G401.6 (cell line): ENCODE data around the gene B3GALT2.
"Not testable (repeated sequence)": the region's sequence is repeated elsewhere in the genome, so short reads cannot be mapped to it uniquely, and the experiment has no call there.

ENCODE experiments used
- FAIRE-seq: peaks from 2 replicates; lab custom pipeline; 2012; peaks lifted over from hg19 to GRCh38; lab: Jason Lieb, UNC

B3GALT2 gene

GRCh38 chr1:193185901-193186731 lies at the start of gene B3GALT2:
Gene B3GALT2 (minus strand): TSS chr1:193186613. CDS start chr1:193181562, 5,051 bp downstream.
- no peak for FAIRE-seq

GRCh38 chr1:193234530-193234929 lies 48.1 kb upstream of the B3GALT2 start:
- no peak for FAIRE-seq

GRCh38 chr1:193231146-193231545 lies 44.7 kb upstream of the B3GALT2 start:
- peak; percentile 53 for FAIRE-seq

GRCh38 chr1:193229136-193229535 lies 42.7 kb upstream of the B3GALT2 start:
- FAIRE-seq, result no peak

- FAIRE-seq, result no peak
Observed at GRCh38 chr1:193222056-193222615, 35.7 kb upstream of the B3GALT2 start.

- FAIRE-seq, result no peak
Observed at GRCh38 chr1:193221651-193222050, 35.2 kb upstream of the B3GALT2 start.

GRCh38 chr1:193219391-193219790 lies 33.0 kb upstream of the B3GALT2 start:
- FAIRE-seq, result no peak

- no peak for FAIRE-seq
Observed at GRCh38 chr1:193216920-193217319, 30.5 kb upstream of the B3GALT2 start.

GRCh38 chr1:193213998-193214397 lies 27.6 kb upstream of the B3GALT2 start:
- no peak for FAIRE-seq

GRCh38 chr1:193212637-193213036 lies 26.2 kb upstream of the B3GALT2 start:
- FAIRE-seq, result no peak

GRCh38 chr1:193211539-193211938 lies 25.1 kb upstream of the B3GALT2 start:
- no peak for FAIRE-seq

GRCh38 chr1:193210996-193211395 lies 24.6 kb upstream of the B3GALT2 start:
- FAIRE-seq, result no peak

GRCh38 chr1:193201021-193201420 lies 14.6 kb upstream of the B3GALT2 start:
- no peak for FAIRE-seq

- FAIRE-seq, result no peak
Observed at GRCh38 chr1:193199940-193200339, 13.5 kb upstream of the B3GALT2 start.

- FAIRE-seq, result no peak
Observed at GRCh38 chr1:193192586-193192985, 6.2 kb upstream of the B3GALT2 start.

- FAIRE-seq, result peak; percentile 63
Observed at GRCh38 chr1:193190096-193190744, 3.8 kb upstream of the B3GALT2 start.

- no peak for FAIRE-seq
Observed at GRCh38 chr1:193189442-193190095, 3.2 kb upstream of the B3GALT2 start.

GRCh38 chr1:193188915-193189314 lies 2.5 kb upstream of the B3GALT2 start:
- not testable (repeated sequence) for FAIRE-seq

GRCh38 chr1:193187114-193187513 lies 701 bp upstream of the B3GALT2 start:
- peak; percentile 52 for FAIRE-seq

GRCh38 chr1:193185211-193185610 lies 1.2 kb downstream of the B3GALT2 start:
- FAIRE-seq, result peak; percentile 3

- no peak for FAIRE-seq
Observed at GRCh38 chr1:193184776-193185175, 1.6 kb downstream of the B3GALT2 start.

- FAIRE-seq, result peak; percentile 98
Observed at GRCh38 chr1:193183019-193183627, 3.3 kb downstream of the B3GALT2 start.
